ENCODE results near the gene ZC3H4.

Gene ZC3H4

GRCh38 chr19:47018923-47019322 lies 94.7 kb downstream of the ZC3H4 start:
- no peak for DNase-seq
